Panc1 (cell line): ENCODE results near the gene PSMD3. TPM values are rescaled to one million over a fixed set of nuclear protein-coding genes. Genes with fewer than 3 reads are reported as not detected.

Experiments
- ATAC-seq: fragments of 200-7000 bp; cut with Tn5 transposase; 2 replicates; pipeline ENCODE4 v1.9.1; 2020; ENCODE audit warnings: mild to moderate bottlenecking, moderate library complexity
- Bru-seq: library from RNA; stranded (reverse); fragments of 400-500 nt; gene quantifications from one replicate; lab custom pipeline; 2021; lab: Mats Ljungman, UMichigan
- BruChase-seq, 2 experiments: library from RNA; stranded (reverse); fragments of 400-500 nt; gene quantifications; one replicate each; lab custom pipeline; 2021; lab: Mats Ljungman, UMichigan
- BruUV-seq: library from RNA; stranded (reverse); fragments of 400-500 nt; replicated peaks from 2 replicates; lab custom pipeline; 2021; lab: Mats Ljungman, UMichigan
- CTCF ChIA-PET: fragments of 300-600 bp; sonication (Branson Sonifier 250); formaldehyde crosslinking; loops from one replicate; lab custom pipeline; 2022; ENCODE audit warnings: antibody characterized with exemption; lab: Charles Lee
- POLR2A ChIA-PET: fragments of 300-600 bp; sonication (Branson Sonifier 250); formaldehyde crosslinking; loops from one replicate; lab custom pipeline; 2022; ENCODE audit warnings: antibody characterized with exemption; lab: Charles Lee
- DNase-seq: peaks from one replicate; pipeline ENCODE4 v3.0.0-alpha.2; 2010; ENCODE audit warnings: low read depth, low spot score
- H3K27ac ChIP-seq: 2 replicates; pipeline ENCODE4 v1.5.1; 2011; ENCODE audit warnings: mild to moderate bottlenecking, low read length, inconsistent platforms
- H3K27me3 ChIP-seq: fragments of 200-500 bp; sonication (Bioruptor generic); 2 replicates; pipeline ENCODE4 v1.6.0; 2014; ENCODE audit warnings: low read length, inconsistent platforms; ENCODE audit not compliant: control insufficient read depth, insufficient read depth
- H3K36me3 ChIP-seq: fragments of 200-500 bp; sonication (Bioruptor generic); 2 replicates; pipeline ENCODE4 v1.5.1; 2014; ENCODE audit warnings: inconsistent platforms, mild to moderate bottlenecking, low read length, moderate library complexity; ENCODE audit not compliant: control insufficient read depth, insufficient read depth
- H3K4me1 ChIP-seq: 2 replicates; pipeline ENCODE4 v1.5.1; 2011; ENCODE audit warnings: inconsistent platforms, mild to moderate bottlenecking, low read length, moderate library complexity; ENCODE audit not compliant: control insufficient read depth, insufficient read depth
- H3K4me3 ChIP-seq, 2 experiments: 2 replicates each; pipeline ENCODE4 v1.5.1; 2011 to 2012; ENCODE audit warnings: low read depth in 2 of 2, low read length in 2 of 2, mild to moderate bottlenecking in 2 of 2, inconsistent platforms in 1 of 2, moderate library complexity in 1 of 2
- H3K9me3 ChIP-seq: fragments of 200-500 bp; sonication (Bioruptor generic); 2 replicates; pipeline ENCODE4 v1.5.1; 2014; ENCODE audit warnings: low read depth, mild to moderate bottlenecking, inconsistent platforms, low read length, moderate library complexity; ENCODE audit not compliant: control insufficient read depth, insufficient read depth
- CTCF ChIP-seq: fragments of 450-650 bp; IDR thresholded peaks from 2 replicates; pipeline ENCODE4 v1.5.1; 2017; ENCODE audit warnings: mild to moderate bottlenecking
- POLR2AphosphoS5 ChIP-seq: IDR thresholded peaks from 2 replicates; pipeline ENCODE4 v1.6.1; 2012; ENCODE audit warnings: mild to moderate bottlenecking, low read depth, low read length, moderate library complexity
- REST ChIP-seq, 2 experiments: IDR thresholded peaks; 2 replicates each; pipeline ENCODE4 v1.6.1; 2011 to 2012; ENCODE audit warnings: low read depth in 2 of 2, control low read depth in 1 of 2, low read length in 1 of 2, mild to moderate bottlenecking in 1 of 2, moderate library complexity in 1 of 2; ENCODE audit not compliant: insufficient read depth in 1 of 2
- SIN3A ChIP-seq: IDR thresholded peaks from 2 replicates; pipeline ENCODE4 v1.6.1; 2012; ENCODE audit warnings: low read depth, mild to moderate bottlenecking, low read length, moderate library complexity, borderline replicate concordance; ENCODE audit not compliant: insufficient read depth
- TCF7L2 ChIP-seq: IDR thresholded peaks from 2 replicates; pipeline ENCODE4 v1.6.1; 2011; ENCODE audit warnings: mild to moderate bottlenecking, low read depth, low read length, inconsistent platforms
- in situ Hi-C: cut with HindIII; loops from 2 replicates; pipeline ENCODE4 v1.10.0; 2016; ENCODE audit warnings: low sequenced_read_pairs, low pct_unique_long_range_greater_than_20kb
- intact Hi-C: fragments of 100-400 bp; cut with micrococcal nuclease; formaldehyde crosslinking; loops from one replicate; pipeline ENCODE4 v1.10.0; 2022; ENCODE audit not compliant: unreplicated experiment
- long read RNA-seq: library from polyadenylated mRNA; unstranded; transcript quantifications from one replicate; pipeline ENCODE4 v2.0.0, GENCODE V29; 2021; ENCODE audit not compliant: unreplicated experiment
- polyA plus RNA-seq: library from polyadenylated mRNA; unstranded; fragments of >200 nt; gene quantifications from one replicate; pipeline ENCODE4 v1.2.1, GENCODE V29; 2012; ENCODE audit warnings: missing spikeins; ENCODE audit not compliant: insufficient read length
- total RNA-seq: library from RNA; stranded (reverse); gene quantifications from one replicate; pipeline ENCODE4 v1.2.1, GENCODE V29; 2021; ENCODE audit not compliant: unreplicated experiment

PSMD3 gene
- 175 TPM for total RNA-seq
- polyA plus RNA-seq: 244 TPM
- percentile 90 among the genes with signal in this experiment for Bru-seq, nascent RNA
- percentile 87 among the genes with signal in this experiment for BruChase-seq, experiment 1, labeled RNA remaining after a 2-hour chase
- BruChase-seq, experiment 2, labeled RNA remaining after a 6-hour chase: percentile 94 among the genes with signal in this experiment
- long read RNA-seq, transcript PSMD3-201 (12 exons, 2,158 nt): major isoform, 165 of 363 reads
- long read RNA-seq, partial matches to known transcripts: 30 of 363 reads
- long read RNA-seq, other reads (novel, unspliced or antisense): 168 of 363 reads

GRCh38 chr17:39980351-39981206, at the start of gene PSMD3:
Gene PSMD3 (plus strand): TSS chr17:39980807. CDS start chr17:39980971, 164 bp downstream.
- Histone ChIP-seq H3K36me3 (peaks cover 5% of the 10 kb centered on the region), H3K9me3 (no peaks in the 10 kb centered on the region), H3K27ac (peak within 1 kb of the TSS; percentile 89), H3K27me3 (peaks cover 9% of the 10 kb centered on the region), H3K4me1 (peaks cover 11% of the 10 kb centered on the region; the same call in 1 of the 2 replicates), H3K4me3 (peak within 1 kb of the TSS; percentile 90 to 95)
- ChIA-PET POLR2A (interaction anchor here (0.5 to 1.2 kb wide), 5 partner anchors 14 to 383 kb away, joined by 3 to 7 read pairs (median 4); no protein-coding TSS in a partner anchor), CTCF (interaction anchor here (0.5 to 1.0 kb wide), 7 partner anchors 22 to 109 kb away, joined by 3 to 4 read pairs (median 3); no protein-coding TSS in a partner anchor)
- peak; percentile 90 for TF ChIP-seq TCF7L2
- peak; percentile 97; the same call in 1 of the 2 replicates for TF ChIP-seq SIN3A
- peak; percentile 98 for TF ChIP-seq POLR2AphosphoS5
- peak in 1 of 2 experiments; percentile 64; a peak in 3 of 4 replicates for TF ChIP-seq REST (IDR thresholded peaks at IDR 0.05; ENCODE audit: insufficient read depth in 1 of 2, low read depth in 2 of 2, low read length in 1 of 2)
- peak; percentile 87 for TF ChIP-seq CTCF
- ATAC-seq: peak; percentile 96
- intact Hi-C loops (no loop called here), in situ Hi-C loops (no loop called here)
- DNase-seq: peak; percentile 98
- BruUV-seq: no TSS peak

- peaks cover 9% of the 10 kb centered on the region for H3K4me1 ChIP-seq
- H3K9me3 ChIP-seq: no peaks in the 10 kb centered on the region
- no peak for ATAC-seq
- H3K36me3 ChIP-seq: no peaks in the 10 kb centered on the region
- in situ Hi-C loops: no loop called here
- H3K4me3 ChIP-seq: no peak overlapping the region
- H3K27ac ChIP-seq: no peak overlapping the region
- CTCF ChIA-PET: no interaction called here
- intact Hi-C loops: no loop called here
- TF ChIP-seq SIN3A (no peak), REST (IDR thresholded peaks at IDR 0.05; ENCODE audit: insufficient read depth in 1 of 2, low read depth in 2 of 2, low read length in 1 of 2) (no peak), POLR2AphosphoS5 (no peak), CTCF (no peak), TCF7L2 (no peak)
- POLR2A ChIA-PET: no interaction called here
- DNase-seq: no peak
- no peaks in the 10 kb centered on the region for H3K27me3 ChIP-seq
- BruUV-seq: no TSS peak
Observed at GRCh38 chr17:39933912-39934311, 46.7 kb upstream of the PSMD3 start.
